OCI-LY1 (cell line): ENCODE measurements around the gene NCS1.
A peak's percentile ranks its signal among the peaks of the same experiment; 100 is the strongest.

ENCODE experiments used
- H2AFZ ChIP-seq: fragments of 200-600 bp; sonication (generic), shearing (Covaris generic); 2 replicates; pipeline ENCODE4 v1.6.0; 2014; ENCODE audit warnings: antibody characterized with exemption, mild to moderate bottlenecking, low read length
- H3F3A ChIP-seq: fragments of 200-600 bp; sonication (generic), shearing (Covaris generic); 2 replicates; pipeline ENCODE4 v1.6.0; 2014; ENCODE audit warnings: mild to moderate bottlenecking, antibody characterized with exemption, low read length, moderate library complexity; ENCODE audit not compliant: insufficient read depth
- H3K27ac ChIP-seq: fragments of 200-600 bp; sonication (generic); 2 replicates; pipeline ENCODE4 v1.5.1; 2014; ENCODE audit warnings: low read length, mixed run types, mild to moderate bottlenecking, low read depth; ENCODE audit not compliant: poor library complexity, severe bottlenecking
- H3K27me3 ChIP-seq: fragments of 200-600 bp; sonication (generic); 2 replicates; pipeline ENCODE4 v1.6.0; 2014; ENCODE audit warnings: antibody characterized with exemption, mild to moderate bottlenecking, low read length, moderate library complexity; ENCODE audit not compliant: insufficient read depth
- H3K36me3 ChIP-seq: fragments of 200-600 bp; sonication (generic); 2 replicates; pipeline ENCODE4 v1.6.1; 2014; ENCODE audit warnings: mild to moderate bottlenecking, antibody characterized with exemption, low read length, moderate library complexity, mixed read lengths; ENCODE audit not compliant: insufficient read depth
- H3K4me1 ChIP-seq: fragments of 200-600 bp; sonication (generic); 2 replicates; pipeline ENCODE4 v1.5.1; 2014; ENCODE audit warnings: mild to moderate bottlenecking, low read length, moderate library complexity; ENCODE audit not compliant: insufficient read depth, severe bottlenecking
- H3K4me2 ChIP-seq: fragments of 200-600 bp; sonication (generic), shearing (Covaris generic); 2 replicates; pipeline ENCODE4 v1.6.1; 2014; ENCODE audit warnings: low read length
- H3K4me3 ChIP-seq: fragments of 200-600 bp; sonication (generic); 2 replicates; pipeline ENCODE4 v1.5.1; 2014; ENCODE audit warnings: low read length, low read depth, mild to moderate bottlenecking, mixed read lengths; ENCODE audit not compliant: poor library complexity, severe bottlenecking
- H3K79me2 ChIP-seq: fragments of 200-600 bp; shearing (Covaris generic); 2 replicates; pipeline ENCODE4 v1.6.1; 2016; ENCODE audit warnings: mixed run types, low read length, mixed read lengths; ENCODE audit not compliant: insufficient read depth
- H3K9ac ChIP-seq: fragments of 200-600 bp; sonication (generic), shearing (Covaris generic); 2 replicates; pipeline ENCODE4 v1.6.1; 2014; ENCODE audit warnings: mild to moderate bottlenecking, low read length, mixed read lengths
- H3K9me2 ChIP-seq: fragments of 200-600 bp; sonication (generic), shearing (Covaris generic); 2 replicates; pipeline ENCODE4 v1.6.1; 2014; ENCODE audit warnings: low read depth, mild to moderate bottlenecking, low read length, mixed read lengths
- H3K9me3 ChIP-seq: fragments of 200-600 bp; shearing (Covaris generic); 2 replicates; pipeline ENCODE4 v1.6.1; 2014; ENCODE audit warnings: low read length, mixed read lengths
- H4K20me1 ChIP-seq: fragments of 200-600 bp; sonication (generic), shearing (Covaris generic); 2 replicates; pipeline ENCODE4 v1.6.0; 2016; ENCODE audit warnings: mild to moderate bottlenecking, low read length; ENCODE audit not compliant: insufficient read depth
- EZH2 ChIP-seq: fragments of 200-600 bp; sonication (generic), shearing (Covaris generic); IDR thresholded peaks from 2 replicates; pipeline ENCODE4 v1.8.0; 2017; ENCODE audit warnings: borderline replicate concordance, mixed run types, mild to moderate bottlenecking, antibody characterized with exemption, low read length, moderate library complexity, mixed read lengths
- TF ChIP-seq, protein P1 (sequence below): fragments of 200-600 bp; sonication (generic), shearing (Covaris generic); IDR thresholded peaks from 2 replicates; pipeline ENCODE4 v1.5.1; 2017; ENCODE audit warnings: mild to moderate bottlenecking, antibody characterized with exemption, low read length, moderate library complexity, mixed read lengths

Gene NCS1

DNA sequence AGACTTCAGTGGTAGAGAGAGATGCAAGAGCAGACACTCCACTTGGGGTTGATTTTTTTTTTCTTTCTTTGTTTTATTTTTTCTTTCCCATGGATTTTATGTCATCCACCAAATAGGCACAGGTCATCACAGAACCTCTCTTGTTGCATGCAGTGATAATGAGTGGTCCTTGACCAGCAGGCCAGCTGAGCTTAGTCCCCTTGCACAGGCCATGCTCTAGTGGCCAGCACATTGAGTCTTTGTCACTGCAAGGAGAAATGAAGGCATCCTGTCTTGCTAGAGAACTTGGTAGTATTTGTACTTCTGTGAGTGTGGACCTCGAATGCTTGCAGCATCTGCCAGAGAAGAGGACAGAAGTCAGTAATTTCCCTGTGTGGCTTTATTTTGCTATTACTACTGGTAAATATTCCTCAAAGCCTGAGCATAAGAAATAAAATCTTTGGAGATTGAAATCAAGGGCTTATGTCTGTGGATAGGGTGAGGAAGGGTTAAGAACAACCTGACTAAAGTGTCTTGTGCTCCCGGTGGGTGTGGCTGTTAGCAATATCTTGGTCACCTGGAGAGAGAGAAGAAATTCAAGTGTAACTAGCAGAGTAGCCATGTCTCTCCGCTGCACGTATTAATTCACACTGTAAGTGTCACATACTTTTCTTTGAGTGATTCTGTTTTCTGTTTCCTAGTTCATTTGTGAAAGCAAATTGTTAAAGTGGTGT is 45.3 kb upstream of the NCS1 start:
- Histone ChIP-seq H3F3A (no peaks in the 10 kb centered on the region), H3K36me3 (peaks cover 16% of the 10 kb centered on the region; the same call in 1 of the 2 replicates), H3K9me2 (no peaks in the 10 kb centered on the region), H3K79me2 (no peaks in the 10 kb centered on the region), H3K27me3 (no peaks in the 10 kb centered on the region), H3K4me3 (no peak overlapping the region), H4K20me1 (no peaks in the 10 kb centered on the region), H2AFZ (no peak overlapping the region), H3K4me2 (no peak overlapping the region), H3K9me3 (no peaks in the 10 kb centered on the region), H3K27ac (peak overlapping the region; percentile 49), H3K9ac (no peak overlapping the region), H3K4me1 (peaks cover 50% of the 10 kb centered on the region)
- TF ChIP-seq, protein P1, sequence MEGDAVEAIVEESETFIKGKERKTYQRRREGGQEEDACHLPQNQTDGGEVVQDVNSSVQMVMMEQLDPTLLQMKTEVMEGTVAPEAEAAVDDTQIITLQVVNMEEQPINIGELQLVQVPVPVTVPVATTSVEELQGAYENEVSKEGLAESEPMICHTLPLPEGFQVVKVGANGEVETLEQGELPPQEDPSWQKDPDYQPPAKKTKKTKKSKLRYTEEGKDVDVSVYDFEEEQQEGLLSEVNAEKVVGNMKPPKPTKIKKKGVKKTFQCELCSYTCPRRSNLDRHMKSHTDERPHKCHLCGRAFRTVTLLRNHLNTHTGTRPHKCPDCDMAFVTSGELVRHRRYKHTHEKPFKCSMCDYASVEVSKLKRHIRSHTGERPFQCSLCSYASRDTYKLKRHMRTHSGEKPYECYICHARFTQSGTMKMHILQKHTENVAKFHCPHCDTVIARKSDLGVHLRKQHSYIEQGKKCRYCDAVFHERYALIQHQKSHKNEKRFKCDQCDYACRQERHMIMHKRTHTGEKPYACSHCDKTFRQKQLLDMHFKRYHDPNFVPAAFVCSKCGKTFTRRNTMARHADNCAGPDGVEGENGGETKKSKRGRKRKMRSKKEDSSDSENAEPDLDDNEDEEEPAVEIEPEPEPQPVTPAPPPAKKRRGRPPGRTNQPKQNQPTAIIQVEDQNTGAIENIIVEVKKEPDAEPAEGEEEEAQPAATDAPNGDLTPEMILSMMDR = no peak
- TF ChIP-seq EZH2 = no peak

DNA sequence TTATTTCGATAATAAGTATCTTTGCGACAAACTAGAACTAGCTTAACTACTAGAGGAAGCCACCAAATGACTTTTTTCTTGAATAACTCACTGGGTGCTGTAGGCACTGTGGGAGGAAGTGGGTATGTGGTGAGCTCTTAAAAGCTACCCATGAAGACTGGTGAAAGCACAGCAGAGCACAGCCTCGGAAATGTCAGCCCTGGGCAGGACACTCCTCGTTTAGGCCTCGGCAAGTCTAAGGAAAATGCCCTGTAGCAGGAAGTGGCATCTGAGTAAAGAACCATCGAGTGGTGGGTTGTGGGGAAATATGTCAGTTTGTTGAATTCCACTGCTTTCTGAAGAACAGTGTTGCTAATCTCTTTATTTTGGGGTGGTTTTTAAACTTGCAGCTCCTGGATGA is 44.0 kb upstream of the NCS1 start:
- peaks cover 37% of the 10 kb centered on the region for H3K4me1 ChIP-seq
- TF ChIP-seq EZH2 = no peak
- TF ChIP-seq, protein P1 = no peak
- peak overlapping the region; percentile 45 for H3K4me2 ChIP-seq
- peak overlapping the region; percentile 15 for H3K4me3 ChIP-seq
- H4K20me1 ChIP-seq = no peaks in the 10 kb centered on the region
- H3K79me2 ChIP-seq = no peaks in the 10 kb centered on the region
- no peaks in the 10 kb centered on the region for H3F3A ChIP-seq
- H3K9ac ChIP-seq = peak overlapping the region; percentile 29; the same call in 1 of the 2 replicates
- peak overlapping the region; percentile 86 for H3K27ac ChIP-seq
- H3K27me3 ChIP-seq = no peaks in the 10 kb centered on the region
- H2AFZ ChIP-seq = no peak overlapping the region
- no peaks in the 10 kb centered on the region for H3K9me2 ChIP-seq
- H3K36me3 ChIP-seq = peaks cover 16% of the 10 kb centered on the region; the same call in 1 of the 2 replicates
- H3K9me3 ChIP-seq = no peaks in the 10 kb centered on the region

DNA sequence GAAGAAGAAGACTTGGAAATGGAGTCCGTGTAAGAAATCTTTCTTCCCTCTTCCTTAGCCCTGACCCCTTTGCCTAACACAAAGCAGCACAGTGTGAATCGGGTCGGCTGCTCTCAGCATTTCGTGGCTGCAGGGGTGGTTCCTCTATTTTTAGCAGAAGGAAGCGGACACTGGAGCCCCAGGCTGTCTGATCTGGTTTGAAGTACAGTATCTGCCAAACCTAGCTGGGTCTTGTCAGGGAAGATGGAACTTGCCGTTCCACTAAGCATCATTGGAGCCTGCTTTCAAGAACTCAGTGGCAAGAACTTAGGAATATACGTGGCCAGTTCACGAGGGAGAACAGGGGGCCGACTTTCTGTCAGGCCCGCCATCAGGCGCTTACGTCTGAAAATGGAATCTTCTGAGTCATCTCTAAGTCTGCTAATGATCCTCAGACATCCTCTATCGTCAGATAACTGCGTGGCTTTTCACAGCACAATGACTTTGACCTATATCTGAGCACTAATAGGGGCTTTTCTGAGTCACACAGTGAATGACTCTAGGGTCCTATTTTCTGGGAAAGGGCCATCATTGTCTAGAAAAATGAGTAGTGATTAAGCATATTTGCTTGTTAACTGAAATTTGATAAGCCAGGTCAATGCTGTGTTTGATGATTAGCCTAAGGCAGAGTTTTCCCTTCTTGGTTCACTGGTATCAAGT is 43.3 kb upstream of the NCS1 start:
- H3K4me3 ChIP-seq = peak overlapping the region; percentile 18
- no peaks in the 10 kb centered on the region for H3F3A ChIP-seq
- H3K27me3 ChIP-seq = no peaks in the 10 kb centered on the region
- H3K9me2 ChIP-seq = no peaks in the 10 kb centered on the region
- no peaks in the 10 kb centered on the region for H3K9me3 ChIP-seq
- H3K4me1 ChIP-seq = peaks cover 30% of the 10 kb centered on the region
- H3K9ac ChIP-seq = peak overlapping the region; percentile 17; the same call in 1 of the 2 replicates
- no peak overlapping the region for H2AFZ ChIP-seq
- H3K79me2 ChIP-seq = no peaks in the 10 kb centered on the region
- H3K36me3 ChIP-seq = peaks cover 16% of the 10 kb centered on the region; the same call in 1 of the 2 replicates
- H3K27ac ChIP-seq = peak overlapping the region; percentile 86
- peak overlapping the region; percentile 45 for H3K4me2 ChIP-seq
- H4K20me1 ChIP-seq = no peaks in the 10 kb centered on the region
- TF ChIP-seq, protein P1 = no peak
